ENCODE data around the gene ZNF850.

ZNF850 gene

GRCh38 chr19:36688058-36688457 lies 84.5 kb downstream of the ZNF850 start:
- CTCF ChIA-PET, result no interaction called here

GRCh38 chr19:36687214-36688056 lies 85.2 kb downstream of the ZNF850 start, which contains the start of gene ZNF567:
Gene ZNF567 (plus strand): TSS chr19:36687612. CDS start chr19:36694868, 7,256 bp downstream.
- ChIA-PET CTCF (no interaction called here), POLR2A (ENCODE audit: low non-redundant PET) (no interaction called here)
- peak within 1 kb of the TSS; percentile 77 for H3K27ac ChIP-seq
- TF ChIP-seq CTCF (conservative IDR thresholded peaks at IDR 0.05; ENCODE audit: low read depth), result no peak
- peak; percentile 95 for DNase-seq (ENCODE audit: low spot score)

More at GRCh38 chr19:36688058-36688457, 84.5 kb downstream of the ZNF850 start:
- POLR2A ChIA-PET (ENCODE audit: low non-redundant PET), result no interaction called here
- TF ChIP-seq CTCF (conservative IDR thresholded peaks at IDR 0.05; ENCODE audit: low read depth), result no peak
- no peak for DNase-seq (ENCODE audit: low spot score)
- peak overlapping the region; percentile 77 for H3K27ac ChIP-seq

- CTCF ChIA-PET, result interaction anchor here (0.6 kb wide), 1 partner anchor 266 kb away, joined by 3 read pairs; no protein-coding TSS in a partner anchor
- no peak for DNase-seq (ENCODE audit: low spot score)
- POLR2A ChIA-PET (ENCODE audit: low non-redundant PET), result no interaction called here
- peak overlapping the region; percentile 77 for H3K27ac ChIP-seq
- TF ChIP-seq CTCF (conservative IDR thresholded peaks at IDR 0.05; ENCODE audit: low read depth), result no peak
Observed at GRCh38 chr19:36686365-36687213, 86.0 kb downstream of the ZNF850 start.

DNA sequence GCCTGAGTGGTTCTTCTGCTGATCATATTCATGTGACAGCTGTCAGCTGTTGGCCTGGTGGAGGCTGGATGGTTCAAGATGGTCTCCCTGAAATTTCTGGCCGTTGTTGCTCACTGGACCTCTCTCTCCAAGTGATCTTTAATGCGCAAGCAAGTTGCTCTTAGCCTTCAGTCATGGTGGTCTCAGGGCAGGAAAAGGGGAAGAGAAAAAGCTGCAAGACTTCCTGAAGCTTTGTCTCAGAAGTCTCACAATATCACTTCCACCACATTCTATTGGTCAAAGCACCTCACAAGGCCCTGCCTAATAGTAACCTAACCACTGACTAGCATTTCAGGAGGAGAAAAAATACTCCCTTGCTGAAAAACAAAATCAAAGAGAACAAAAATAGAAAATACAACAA lies 86.8 kb downstream of the ZNF850 start:
- DNase-seq (ENCODE audit: low spot score), result no peak
- TF ChIP-seq CTCF (conservative IDR thresholded peaks at IDR 0.05; ENCODE audit: low read depth), result no peak
- ChIA-PET POLR2A (ENCODE audit: low non-redundant PET) (no interaction called here), CTCF (no interaction called here)
- no peak overlapping the region for H3K27ac ChIP-seq

- POLR2A ChIA-PET (ENCODE audit: low non-redundant PET), result no interaction called here
Observed at GRCh38 chr19:36679455-36679854, 93.2 kb downstream of the ZNF850 start.

More at GRCh38 chr19:36679455-36679854, 93.2 kb downstream of the ZNF850 start:
- no peak overlapping the region for H3K27ac ChIP-seq
- no peak for TF ChIP-seq CTCF (conservative IDR thresholded peaks at IDR 0.05; ENCODE audit: low read depth)
- no peak for DNase-seq (ENCODE audit: low spot score)
- CTCF ChIA-PET, result no interaction called here
